NCI-H526 treated with DMSO at 0.1 percent for 48 hours (cell line): ENCODE measurements around the gene NDUFAF8.

Experiments used
- DNase-seq: peaks from one replicate; lab custom pipeline; 2025; lab: John Stamatoyannopoulos, UW

NDUFAF8 gene

GRCh38 chr17:81240761-81241160, 1.6 kb downstream of the NDUFAF8 start:
- no peak for DNase-seq

GRCh38 chr17:81241203-81241602, 2.1 kb downstream of the NDUFAF8 start:
- DNase-seq, result no peak

GRCh38 chr17:81241648-81242420, 2.7 kb downstream of the NDUFAF8 start:
- no peak for DNase-seq

- no peak for DNase-seq
Measured at GRCh38 chr17:81242421-81243332, 3.6 kb downstream of the NDUFAF8 start.

GRCh38 chr17:81243333-81243664, 4.2 kb downstream of the NDUFAF8 start:
- no peak for DNase-seq

GRCh38 chr17:81244358-81245023, 5.4 kb downstream of the NDUFAF8 start:
- no peak for DNase-seq

GRCh38 chr17:81245024-81245664, 6.0 kb downstream of the NDUFAF8 start:
- no peak for DNase-seq

- no peak for DNase-seq
Measured at GRCh38 chr17:81245665-81246342, 6.7 kb downstream of the NDUFAF8 start.

GRCh38 chr17:81246343-81246670, 7.2 kb downstream of the NDUFAF8 start:
- no peak for DNase-seq

GRCh38 chr17:81246679-81247338, 7.7 kb downstream of the NDUFAF8 start:
- no peak for DNase-seq

GRCh38 chr17:81247339-81247990, 8.3 kb downstream of the NDUFAF8 start:
- DNase-seq, result no peak

- DNase-seq, result no peak
Measured at GRCh38 chr17:81248649-81249048, 9.5 kb downstream of the NDUFAF8 start.

- DNase-seq, result no peak
Measured at GRCh38 chr17:81249223-81250040, 10.3 kb downstream of the NDUFAF8 start.

GRCh38 chr17:81250286-81251093, 11.4 kb downstream of the NDUFAF8 start:
- DNase-seq, result no peak

- DNase-seq, result peak; percentile 39
Measured at GRCh38 chr17:81251094-81251708, 12.1 kb downstream of the NDUFAF8 start.

GRCh38 chr17:81251709-81252301, 12.7 kb downstream of the NDUFAF8 start:
- peak; percentile 62 for DNase-seq

- no peak for DNase-seq
Measured at GRCh38 chr17:81252326-81252986, 13.3 kb downstream of the NDUFAF8 start.

- no peak for DNase-seq
Measured at GRCh38 chr17:81252987-81253329, 13.8 kb downstream of the NDUFAF8 start.
